HepG2 (cell line): ENCODE results near the gene OTOP3. TPM values are rescaled to one million over a fixed set of nuclear protein-coding genes. Genes with fewer than 3 reads are reported as not detected.

Experiments
- ATAC-seq: fragments of 200-7000 bp; cut with Tn5 transposase; 3 replicates; pipeline ENCODE4 v1.9.1; 2020; ENCODE audit warnings: mild to moderate bottlenecking, moderate library complexity
- BruUV-seq: library from RNA; stranded (reverse); fragments of 400-500 nt; replicated peaks from 2 replicates; lab custom pipeline; 2021; lab: Mats Ljungman, UMichigan
- CTCF ChIA-PET: fragments of 300-600 bp; formaldehyde crosslinking; extraction: SDS; loops from one replicate; lab custom pipeline; 2021; ENCODE audit warnings: low total read pairs, inconsistent platforms, low intra/inter-chr PET ratio; lab: Yijun Ruan, JAX
- POLR2A ChIA-PET: fragments of 350-600 bp; sonication (Branson Sonifier 250); formaldehyde crosslinking; loops from one replicate; lab custom pipeline; 2020; ENCODE audit warnings: antibody characterized with exemption, inconsistent platforms; lab: Yijun Ruan, JAX
- DNase-seq: peaks from one replicate; pipeline ENCODE4 v3.0.0-alpha.2; 2015; ENCODE audit warnings: low spot score
- FAIRE-seq: peaks from 3 replicates; lab custom pipeline; 2011; peaks lifted over from hg19 to GRCh38; lab: Jason Lieb, UNC
- H2AFZ ChIP-seq: one replicate; pipeline ENCODE4 v1.6.1; 2011; ENCODE audit warnings: low read length, inconsistent platforms
- H3K27ac ChIP-seq: fragments of 300-600 bp; 3 replicates; pipeline ENCODE4 v1.8.0; 2011; ENCODE audit warnings: mixed run types, mild to moderate bottlenecking, mixed read lengths, low read length, inconsistent platforms; ENCODE audit not compliant: insufficient read depth; ENCODE audit errors: extremely low read length
- H3K27me3 ChIP-seq, 2 experiments: fragments of 200-600 bp in 1 of 2; 2 replicates in 1 of 2; 3 replicates in 1 of 2; pipeline versions ENCODE4 v1.6.0 to v1.8.0; 2011; ENCODE audit warnings: low read length in 2 of 2, mild to moderate bottlenecking in 2 of 2, moderate library complexity in 2 of 2, inconsistent platforms in 1 of 2; ENCODE audit not compliant: insufficient read depth in 2 of 2, control insufficient read depth in 1 of 2
- H3K36me3 ChIP-seq, 2 experiments: fragments of 200-600 bp in 1 of 2; replicated peaks in 1 of 2; 2 replicates in 1 of 2; 3 replicates in 1 of 2; pipeline versions ENCODE4 v1.5.1 to v1.8.0; 2011; ENCODE audit warnings: low read length in 2 of 2, inconsistent platforms in 1 of 2; ENCODE audit not compliant: insufficient read depth in 2 of 2, control insufficient read depth in 1 of 2
- H3K4me1 ChIP-seq: 2 replicates; pipeline ENCODE4 v1.5.1; 2012; ENCODE audit warnings: low read length, inconsistent platforms; ENCODE audit not compliant: insufficient read depth
- H3K4me2 ChIP-seq: 2 replicates; pipeline ENCODE4 v1.6.0; 2011; ENCODE audit warnings: low read depth, low read length, inconsistent platforms
- H3K4me3 ChIP-seq, 3 experiments: fragments of 200-600 bp in 1 of 3; sonication (generic), shearing (Covaris generic) in 1 of 3; replicated peaks in 1 of 3; 2 replicates each; pipeline ENCODE4 v1.5.1; 2011 to 2016; ENCODE audit warnings: low read length in 3 of 3, inconsistent platforms in 2 of 3, low read depth in 2 of 3, mild to moderate bottlenecking in 2 of 3, control low read depth in 1 of 3, mixed read lengths in 1 of 3; ENCODE audit not compliant: insufficient read depth in 1 of 3
- H3K79me2 ChIP-seq: one replicate; pipeline ENCODE4 v1.6.1; 2011; ENCODE audit warnings: low read length, inconsistent platforms; ENCODE audit not compliant: insufficient read depth
- H3K9ac ChIP-seq: 2 replicates; pipeline ENCODE4 v1.6.0; 2011; ENCODE audit warnings: mild to moderate bottlenecking, low read depth, low read length, inconsistent platforms; ENCODE audit not compliant: insufficient read depth
- H3K9me3 ChIP-seq: 2 replicates; pipeline ENCODE4 v1.5.1; 2012; ENCODE audit warnings: mild to moderate bottlenecking, low read length
- H4K20me1 ChIP-seq: 2 replicates; pipeline ENCODE4 v1.6.0; 2011; ENCODE audit warnings: inconsistent platforms, mild to moderate bottlenecking, low read length, moderate library complexity; ENCODE audit not compliant: insufficient read depth
- MATR3 ChIP-seq: sonication (generic); formaldehyde crosslinking; IDR thresholded peaks from 2 replicates; pipeline ENCODE4 v1.4.0; 2020; ENCODE audit warnings: missing genetic modification reagents
- NFRKB ChIP-seq: fragments of 450-650 bp; IDR thresholded peaks from 2 replicates; pipeline ENCODE4 v1.6.1; 2017
- PAF1 ChIP-seq: IDR thresholded peaks from 2 replicates; pipeline ENCODE4 v1.6.1; 2016; ENCODE audit warnings: missing genetic modification reagents, missing compliant biosample characterization
- PHB2 ChIP-seq: fragments of 450-650 bp; IDR thresholded peaks from 2 replicates; pipeline ENCODE4 v1.6.1; 2018; ENCODE audit not compliant: partially characterized antibody
- PRDM4 ChIP-seq: sonication (generic); formaldehyde crosslinking; IDR thresholded peaks from 2 replicates; pipeline ENCODE4 v1.9.0; 2021; ENCODE audit warnings: missing genetic modification reagents, borderline replicate concordance
- RFX3 ChIP-seq: IDR thresholded peaks from 2 replicates; pipeline ENCODE4 v1.6.1; 2016; ENCODE audit warnings: missing biosample characterization, missing genetic modification reagents
- THYN1 ChIP-seq: sonication (generic); formaldehyde crosslinking; IDR thresholded peaks from 2 replicates; pipeline ENCODE4 v1.8.1; 2023; ENCODE audit warnings: low read depth, mild to moderate bottlenecking, moderate library complexity, missing genetic modification reagents, borderline replicate concordance
- TP53 ChIP-seq: sonication (generic); formaldehyde crosslinking; conservative IDR thresholded peaks from 2 replicates; pipeline ENCODE4 v1.4.0; 2020; ENCODE audit warnings: missing genetic modification reagents
- ZNF543 ChIP-seq: sonication (generic); formaldehyde crosslinking; IDR thresholded peaks from 2 replicates; pipeline ENCODE4 v1.4.0; 2020; ENCODE audit warnings: mild to moderate bottlenecking, missing genetic modification reagents
- WGBS: methylation state at CpG from one replicate; pipeline ENCODE4 v1.1.6; 2017; ENCODE audit warnings: low lambda C conversion rate; 5-methylcytosine and 5-hydroxymethylcytosine counted together
- in situ Hi-C: cut with HindIII; loops from 2 replicates; pipeline ENCODE4 v1.10.0; 2017; ENCODE audit warnings: low pct_unique_long_range_greater_than_20kb; ENCODE audit not compliant: extremely low pct_ligation_motif_present
- intact Hi-C: fragments of 100-400 bp; cut with micrococcal nuclease; formaldehyde crosslinking; loops from one replicate; pipeline ENCODE4 v1.10.0; 2022; ENCODE audit not compliant: unreplicated experiment
- polyA plus RNA-seq, 8 experiments: library from polyadenylated mRNA; depleted of rRNA in 3 of 8; stranded (reverse) in 7 of 8; unstranded in 1 of 8; fragments of >200 nt; fragmentation: Illumina TruSeq in 4 of 8; extraction: Trizol in 4 of 8; gene quantifications; 2 replicates each; pipeline versions ENCODE4 v1.2.1 to v1.2.3, GENCODE V29; 2011 to 2016; ENCODE audit warnings: low read depth in 4 of 8, missing spikeins in 1 of 8, mixed read lengths in 1 of 8; ENCODE audit not compliant: insufficient read depth in 1 of 8
- total RNA-seq, 5 experiments: library from RNA; depleted of rRNA; stranded (reverse); fragments of >200 nt; fragmentation: Illumina TruSeq; extraction: Trizol; gene quantifications; 2 replicates each; pipeline ENCODE4 v1.2.3, GENCODE V29; 2016; ENCODE audit warnings: low read depth in 1 of 5

OTOP3 gene
- total and polyA plus RNA-seq, 2 of the 13 experiments (the other 11 are each of a cell fraction or from before 2014, with no cell fraction given): not detected

GRCh38 chr17:74979408-74980146, 43.9 kb downstream of the OTOP3 start:
- DNase-seq (no peak), ATAC-seq (no peak), FAIRE-seq (no peak)
- Histone ChIP-seq H2AFZ (no peak overlapping the region), H3K4me1 (peaks cover 36% of the 10 kb centered on the region), H3K36me3 (no peaks in the 10 kb centered on the region), H3K4me2 (no peak overlapping the region), H3K9me3 (no peaks in the 10 kb centered on the region), H3K27ac (no peak overlapping the region), H3K9ac (no peak overlapping the region), H3K27me3 (peaks cover 2 to 34% of the 10 kb centered on the region in 2 experiments; a peak in 4 of 5 replicates), H4K20me1 (no peaks in the 10 kb centered on the region), H3K79me2 (no peaks in the 10 kb centered on the region), H3K4me3 (no peak overlapping the region)
- POLR2A ChIA-PET: interaction anchor here (0.9 kb wide), 1 partner anchor 8 kb away, joined by 3 read pairs; the partner anchor contains the start of gene CDR2L
- in situ Hi-C loops (no loop called here), intact Hi-C loops (no loop called here)
- CTCF ChIA-PET: no interaction called here
- WGBS: 41% methylated on average over 17 of the region's 17 CpGs
- BruUV-seq: no TSS peak
- TF ChIP-seq THYN1 (CRISPR knock-in tag) (no peak), TP53 (CRISPR knock-in tag) (no peak), RFX3 (CRISPR knock-in tag) (no peak), PHB2 (no peak), ZNF543 (CRISPR knock-in tag) (no peak), PRDM4 (CRISPR knock-in tag) (no peak), PAF1 (CRISPR knock-in tag) (no peak), MATR3 (CRISPR knock-in tag) (no peak), NFRKB (no peak)
